Liver (tissue), 3 donors: ENCODE measurements around the gene GPR32.
"Not testable (repeated sequence)": the region's sequence is repeated elsewhere in the genome, so short reads cannot be mapped to it uniquely, and the experiment has no call there.

Experiments used
- ATF3 ChIP-seq: IDR thresholded peaks from 2 replicates; pipeline ENCODE4 v1.6.1; 2016; ENCODE audit warnings: antibody characterized with exemption
- GABPA ChIP-seq, 2 donors: IDR thresholded peaks in 1 of 2; conservative IDR thresholded peaks in 1 of 2; 2 replicates each; pipeline ENCODE4 v1.6.1; 2016; ENCODE audit warnings: antibody characterized with exemption in 2 of 2, mild to moderate bottlenecking in 1 of 2, moderate library complexity in 1 of 2
- HNF4A ChIP-seq, 2 donors: conservative IDR thresholded peaks; 2 replicates each; pipeline ENCODE4 v1.6.1; 2016; ENCODE audit warnings: antibody characterized with exemption in 2 of 2, mild to moderate bottlenecking in 2 of 2
- JUND ChIP-seq, 2 donors: IDR thresholded peaks; 2 replicates each; pipeline ENCODE4 v1.6.1; 2016; ENCODE audit warnings: antibody characterized with exemption in 2 of 2
- RAD21 ChIP-seq, 2 donors: IDR thresholded peaks; 2 replicates each; pipeline ENCODE4 v1.6.1; 2016; ENCODE audit warnings: antibody characterized with exemption in 2 of 2, mild to moderate bottlenecking in 2 of 2
- SP1 ChIP-seq: IDR thresholded peaks from 2 replicates; pipeline ENCODE4 v1.6.1; 2018; ENCODE audit warnings: antibody characterized with exemption, mild to moderate bottlenecking
- TAF1 ChIP-seq: conservative IDR thresholded peaks from 2 replicates; pipeline ENCODE4 v1.6.1; 2016; ENCODE audit warnings: antibody characterized with exemption, mild to moderate bottlenecking
- YY1 ChIP-seq: IDR thresholded peaks from 2 replicates; pipeline ENCODE4 v1.6.1; 2016; ENCODE audit warnings: antibody characterized with exemption, mild to moderate bottlenecking
- TF ChIP-seq, protein P1 (sequence below): IDR thresholded peaks from 2 replicates; pipeline ENCODE4 v1.6.1; 2016; ENCODE audit warnings: antibody characterized with exemption, mild to moderate bottlenecking
- TF ChIP-seq, protein P2 (sequence below): fragments of 150-350 bp; IDR thresholded peaks from 2 replicates; pipeline ENCODE4 v1.5.1; 2017; ENCODE audit warnings: improper control_type of control experiment, low read depth, low read length; ENCODE audit not compliant: missing input control
- TF ChIP-seq, protein P3 (sequence below): IDR thresholded peaks from 2 replicates; pipeline ENCODE4 v1.6.1; 2016; ENCODE audit warnings: antibody characterized with exemption
- TF ChIP-seq, protein P4 (sequence below): IDR thresholded peaks from 2 replicates; pipeline ENCODE4 v1.6.1; 2016; ENCODE audit warnings: antibody characterized with exemption
- donor health status: healthy.
- donor health status: healthy.

DNA sequence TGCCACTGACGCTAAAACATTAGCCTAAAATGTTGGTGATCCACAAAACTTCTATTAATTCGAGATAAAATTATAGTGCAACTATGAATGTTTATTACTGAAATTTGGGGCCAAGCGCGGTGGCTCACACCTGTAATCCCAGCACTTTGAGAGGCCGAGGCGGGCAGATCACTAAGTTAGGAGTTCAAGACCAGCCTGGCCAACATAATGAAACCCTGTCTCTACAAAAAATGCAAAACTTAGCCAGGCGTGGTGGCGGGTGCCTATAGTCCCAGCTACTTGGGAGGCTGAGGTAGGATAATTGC lies 13.5 kb downstream of the GPR32 start:
- TF ChIP-seq, protein P1, sequence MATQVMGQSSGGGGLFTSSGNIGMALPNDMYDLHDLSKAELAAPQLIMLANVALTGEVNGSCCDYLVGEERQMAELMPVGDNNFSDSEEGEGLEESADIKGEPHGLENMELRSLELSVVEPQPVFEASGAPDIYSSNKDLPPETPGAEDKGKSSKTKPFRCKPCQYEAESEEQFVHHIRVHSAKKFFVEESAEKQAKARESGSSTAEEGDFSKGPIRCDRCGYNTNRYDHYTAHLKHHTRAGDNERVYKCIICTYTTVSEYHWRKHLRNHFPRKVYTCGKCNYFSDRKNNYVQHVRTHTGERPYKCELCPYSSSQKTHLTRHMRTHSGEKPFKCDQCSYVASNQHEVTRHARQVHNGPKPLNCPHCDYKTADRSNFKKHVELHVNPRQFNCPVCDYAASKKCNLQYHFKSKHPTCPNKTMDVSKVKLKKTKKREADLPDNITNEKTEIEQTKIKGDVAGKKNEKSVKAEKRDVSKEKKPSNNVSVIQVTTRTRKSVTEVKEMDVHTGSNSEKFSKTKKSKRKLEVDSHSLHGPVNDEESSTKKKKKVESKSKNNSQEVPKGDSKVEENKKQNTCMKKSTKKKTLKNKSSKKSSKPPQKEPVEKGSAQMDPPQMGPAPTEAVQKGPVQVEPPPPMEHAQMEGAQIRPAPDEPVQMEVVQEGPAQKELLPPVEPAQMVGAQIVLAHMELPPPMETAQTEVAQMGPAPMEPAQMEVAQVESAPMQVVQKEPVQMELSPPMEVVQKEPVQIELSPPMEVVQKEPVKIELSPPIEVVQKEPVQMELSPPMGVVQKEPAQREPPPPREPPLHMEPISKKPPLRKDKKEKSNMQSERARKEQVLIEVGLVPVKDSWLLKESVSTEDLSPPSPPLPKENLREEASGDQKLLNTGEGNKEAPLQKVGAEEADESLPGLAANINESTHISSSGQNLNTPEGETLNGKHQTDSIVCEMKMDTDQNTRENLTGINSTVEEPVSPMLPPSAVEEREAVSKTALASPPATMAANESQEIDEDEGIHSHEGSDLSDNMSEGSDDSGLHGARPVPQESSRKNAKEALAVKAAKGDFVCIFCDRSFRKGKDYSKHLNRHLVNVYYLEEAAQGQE = not testable (repeated sequence)
- TF ChIP-seq, protein P2, sequence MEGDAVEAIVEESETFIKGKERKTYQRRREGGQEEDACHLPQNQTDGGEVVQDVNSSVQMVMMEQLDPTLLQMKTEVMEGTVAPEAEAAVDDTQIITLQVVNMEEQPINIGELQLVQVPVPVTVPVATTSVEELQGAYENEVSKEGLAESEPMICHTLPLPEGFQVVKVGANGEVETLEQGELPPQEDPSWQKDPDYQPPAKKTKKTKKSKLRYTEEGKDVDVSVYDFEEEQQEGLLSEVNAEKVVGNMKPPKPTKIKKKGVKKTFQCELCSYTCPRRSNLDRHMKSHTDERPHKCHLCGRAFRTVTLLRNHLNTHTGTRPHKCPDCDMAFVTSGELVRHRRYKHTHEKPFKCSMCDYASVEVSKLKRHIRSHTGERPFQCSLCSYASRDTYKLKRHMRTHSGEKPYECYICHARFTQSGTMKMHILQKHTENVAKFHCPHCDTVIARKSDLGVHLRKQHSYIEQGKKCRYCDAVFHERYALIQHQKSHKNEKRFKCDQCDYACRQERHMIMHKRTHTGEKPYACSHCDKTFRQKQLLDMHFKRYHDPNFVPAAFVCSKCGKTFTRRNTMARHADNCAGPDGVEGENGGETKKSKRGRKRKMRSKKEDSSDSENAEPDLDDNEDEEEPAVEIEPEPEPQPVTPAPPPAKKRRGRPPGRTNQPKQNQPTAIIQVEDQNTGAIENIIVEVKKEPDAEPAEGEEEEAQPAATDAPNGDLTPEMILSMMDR = not testable (repeated sequence)
- TF ChIP-seq YY1; HNF4A (conservative IDR thresholded peaks at IDR 0.05); SP1; RAD21 (IDR thresholded peaks at IDR 0.05); TAF1; GABPA (IDR thresholded peaks at IDR 0.05 in 1 of 2, conservative IDR thresholded peaks at IDR 0.05 in 1 of 2); ATF3; JUND (IDR thresholded peaks at IDR 0.05): not testable (repeated sequence)
- TF ChIP-seq, protein P3, sequence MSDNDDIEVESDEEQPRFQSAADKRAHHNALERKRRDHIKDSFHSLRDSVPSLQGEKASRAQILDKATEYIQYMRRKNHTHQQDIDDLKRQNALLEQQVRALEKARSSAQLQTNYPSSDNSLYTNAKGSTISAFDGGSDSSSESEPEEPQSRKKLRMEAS = not testable (repeated sequence)
- TF ChIP-seq, protein P4, sequence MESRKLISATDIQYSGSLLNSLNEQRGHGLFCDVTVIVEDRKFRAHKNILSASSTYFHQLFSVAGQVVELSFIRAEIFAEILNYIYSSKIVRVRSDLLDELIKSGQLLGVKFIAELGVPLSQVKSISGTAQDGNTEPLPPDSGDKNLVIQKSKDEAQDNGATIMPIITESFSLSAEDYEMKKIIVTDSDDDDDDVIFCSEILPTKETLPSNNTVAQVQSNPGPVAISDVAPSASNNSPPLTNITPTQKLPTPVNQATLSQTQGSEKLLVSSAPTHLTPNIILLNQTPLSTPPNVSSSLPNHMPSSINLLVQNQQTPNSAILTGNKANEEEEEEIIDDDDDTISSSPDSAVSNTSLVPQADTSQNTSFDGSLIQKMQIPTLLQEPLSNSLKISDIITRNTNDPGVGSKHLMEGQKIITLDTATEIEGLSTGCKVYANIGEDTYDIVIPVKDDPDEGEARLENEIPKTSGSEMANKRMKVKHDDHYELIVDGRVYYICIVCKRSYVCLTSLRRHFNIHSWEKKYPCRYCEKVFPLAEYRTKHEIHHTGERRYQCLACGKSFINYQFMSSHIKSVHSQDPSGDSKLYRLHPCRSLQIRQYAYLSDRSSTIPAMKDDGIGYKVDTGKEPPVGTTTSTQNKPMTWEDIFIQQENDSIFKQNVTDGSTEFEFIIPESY = not testable (repeated sequence)
